OCI-LY7 (cell line): ENCODE data around the gene MSANTD2. TPM values are rescaled to one million over a fixed set of nuclear protein-coding genes. Genes with fewer than 3 reads are reported as not detected.

ENCODE experiments used
- BruUV-seq: library from RNA; stranded (reverse); fragments of 400-500 nt; replicated peaks from 2 replicates; lab custom pipeline; 2021; lab: Mats Ljungman, UMichigan
- CTCF ChIA-PET: fragments of 300-600 bp; sonication (Branson Sonifier 250); formaldehyde crosslinking; loops from one replicate; lab custom pipeline; 2022; ENCODE audit warnings: antibody characterized with exemption; ENCODE audit not compliant: unreplicated experiment; lab: Charles Lee
- POLR2A ChIA-PET: fragments of 300-600 bp; sonication (Branson Sonifier 250); formaldehyde crosslinking; loops from one replicate; lab custom pipeline; 2022; ENCODE audit warnings: antibody characterized with exemption; lab: Charles Lee
- DNase-seq: peaks from one replicate; pipeline ENCODE4 v3.0.0-alpha.2; 2015; ENCODE audit warnings: low spot score
- H2AFZ ChIP-seq: fragments of 200-600 bp; sonication (generic), shearing (Covaris generic); 2 replicates; pipeline ENCODE4 v1.6.1; 2014; ENCODE audit warnings: mild to moderate bottlenecking, antibody characterized with exemption, low read length, moderate library complexity
- H3K27ac ChIP-seq: fragments of 200-600 bp; sonication (generic); 2 replicates; pipeline ENCODE4 v1.5.1; 2014; ENCODE audit warnings: mixed run types, low read depth, mild to moderate bottlenecking, moderate library complexity, low read length, inconsistent platforms; ENCODE audit not compliant: poor library complexity, severe bottlenecking
- H3K36me3 ChIP-seq: fragments of 200-600 bp; sonication (generic); 2 replicates; pipeline ENCODE4 v1.6.1; 2014; ENCODE audit warnings: mild to moderate bottlenecking, antibody characterized with exemption, low read length, moderate library complexity, mixed read lengths; ENCODE audit not compliant: insufficient read depth
- H3K4me1 ChIP-seq: fragments of 200-600 bp; sonication (generic); 2 replicates; pipeline ENCODE4 v1.5.1; 2014; ENCODE audit warnings: mild to moderate bottlenecking, low read length; ENCODE audit not compliant: insufficient read depth, poor library complexity, severe bottlenecking
- H3K4me2 ChIP-seq: fragments of 200-600 bp; sonication (generic); 2 replicates; pipeline ENCODE4 v1.6.1; 2014; ENCODE audit warnings: mild to moderate bottlenecking, low read length
- H3K4me3 ChIP-seq: fragments of 200-600 bp; sonication (generic); 2 replicates; pipeline ENCODE4 v1.5.1; 2014; ENCODE audit warnings: mild to moderate bottlenecking, low read depth, low read length; ENCODE audit not compliant: poor library complexity, severe bottlenecking
- H3K79me2 ChIP-seq: fragments of 200-600 bp; sonication (generic); 2 replicates; pipeline ENCODE4 v1.6.1; 2016; ENCODE audit warnings: low read depth, mild to moderate bottlenecking, low read length, moderate library complexity, mixed read lengths; ENCODE audit not compliant: insufficient read depth
- H3K9me2 ChIP-seq: fragments of 200-600 bp; sonication (generic); 2 replicates; pipeline ENCODE4 v1.6.1; 2016; ENCODE audit warnings: mild to moderate bottlenecking, low read length, mixed read lengths; ENCODE audit not compliant: insufficient read depth
- H3K9me3 ChIP-seq: fragments of 200-600 bp; sonication (generic); 2 replicates; pipeline ENCODE4 v1.6.1; 2014; ENCODE audit warnings: mild to moderate bottlenecking, mixed run types, low read length, mixed read lengths
- H4K20me1 ChIP-seq: fragments of 200-600 bp; sonication (generic); 2 replicates; pipeline ENCODE4 v1.6.1; 2014; ENCODE audit warnings: mild to moderate bottlenecking, antibody characterized with exemption, low read length, moderate library complexity, mixed read lengths; ENCODE audit not compliant: insufficient read depth
- EZH2phosphoT487 ChIP-seq: fragments of 200-600 bp; sonication (generic); IDR thresholded peaks from 2 replicates; pipeline ENCODE4 v1.6.1; 2018; ENCODE audit warnings: low read depth, borderline replicate concordance, mild to moderate bottlenecking, mixed run types, antibody characterized with exemption, low read length, moderate library complexity, mixed read lengths
- intact Hi-C: fragments of 100-400 bp; cut with micrococcal nuclease; formaldehyde crosslinking; loops from one replicate; pipeline ENCODE4 v1.10.0; 2022; ENCODE audit not compliant: unreplicated experiment
- total RNA-seq, 2 experiments: library from RNA; depleted of rRNA in 1 of 2; stranded (reverse); fragments of >200 nt in 1 of 2; shearing (Covaris generic) in 1 of 2; gene quantifications; 2 replicates each; pipeline ENCODE4 v1.2.3, GENCODE V29; 2014 to 2022
- TF ChIP-seq, protein P1 (sequence below): fragments of 200-600 bp; sonication (generic); conservative IDR thresholded peaks from 2 replicates; pipeline ENCODE4 v1.5.1; 2014; ENCODE audit warnings: mild to moderate bottlenecking, antibody characterized with exemption, low read length, moderate library complexity, mixed read lengths

The MSANTD2 gene
- total RNA-seq, 2 experiments from 2014 or later = 22.1 to 23.4 TPM

DNA sequence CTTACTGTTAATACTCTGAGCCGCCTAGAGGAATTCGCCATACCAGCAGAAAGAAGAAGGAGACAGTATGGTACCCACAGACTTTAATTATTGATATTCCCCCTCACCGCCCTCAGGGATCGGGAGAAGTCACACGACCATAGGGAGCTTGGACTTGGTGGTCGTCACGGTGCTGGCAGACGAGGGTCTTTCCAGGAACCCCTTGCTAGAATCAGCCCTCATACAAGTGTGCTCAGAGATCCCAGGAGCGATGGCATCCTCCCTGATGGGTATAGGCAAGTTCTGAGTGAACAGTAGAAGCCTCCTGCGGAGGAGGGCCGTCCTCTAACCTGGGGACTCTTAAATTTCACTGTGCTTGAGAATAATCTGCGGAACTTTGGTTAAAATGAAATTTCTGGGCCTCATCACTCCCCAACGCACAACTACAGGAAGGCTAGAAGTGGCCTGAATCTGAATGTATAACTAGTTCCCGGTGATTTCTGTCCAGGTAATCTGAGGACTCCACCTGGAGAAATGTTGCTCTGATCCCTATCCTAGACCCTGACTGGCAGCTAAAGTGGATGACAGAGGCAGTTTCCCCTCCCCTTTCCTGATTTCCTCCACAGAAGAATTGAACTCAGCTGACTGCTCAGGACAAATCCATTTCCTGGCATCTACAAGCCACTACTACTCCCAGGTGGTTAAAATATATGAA lies 52.7 kb downstream of the MSANTD2 start:
- intact Hi-C loops = loop anchor here (2.0 to 5.0 kb wide), 2 partner anchors 51 to 90 kb away; no protein-coding TSS in a partner anchor
- Histone ChIP-seq H3K4me2 (peak overlapping the region; percentile 74), H3K9me2 (no peaks in the 10 kb centered on the region), H2AFZ (peak overlapping the region; percentile 28; the same call in 1 of the 2 replicates), H4K20me1 (no peaks in the 10 kb centered on the region; the same call in 1 of the 2 replicates), H3K79me2 (no peaks in the 10 kb centered on the region), H3K36me3 (no peaks in the 10 kb centered on the region), H3K4me3 (peak overlapping the region; percentile 70), H3K27ac (no peak overlapping the region), H3K4me1 (peaks cover 19% of the 10 kb centered on the region), H3K9me3 (no peaks in the 10 kb centered on the region)
- DNase-seq = no peak
- no peak for TF ChIP-seq EZH2phosphoT487
- TF ChIP-seq, protein P1, sequence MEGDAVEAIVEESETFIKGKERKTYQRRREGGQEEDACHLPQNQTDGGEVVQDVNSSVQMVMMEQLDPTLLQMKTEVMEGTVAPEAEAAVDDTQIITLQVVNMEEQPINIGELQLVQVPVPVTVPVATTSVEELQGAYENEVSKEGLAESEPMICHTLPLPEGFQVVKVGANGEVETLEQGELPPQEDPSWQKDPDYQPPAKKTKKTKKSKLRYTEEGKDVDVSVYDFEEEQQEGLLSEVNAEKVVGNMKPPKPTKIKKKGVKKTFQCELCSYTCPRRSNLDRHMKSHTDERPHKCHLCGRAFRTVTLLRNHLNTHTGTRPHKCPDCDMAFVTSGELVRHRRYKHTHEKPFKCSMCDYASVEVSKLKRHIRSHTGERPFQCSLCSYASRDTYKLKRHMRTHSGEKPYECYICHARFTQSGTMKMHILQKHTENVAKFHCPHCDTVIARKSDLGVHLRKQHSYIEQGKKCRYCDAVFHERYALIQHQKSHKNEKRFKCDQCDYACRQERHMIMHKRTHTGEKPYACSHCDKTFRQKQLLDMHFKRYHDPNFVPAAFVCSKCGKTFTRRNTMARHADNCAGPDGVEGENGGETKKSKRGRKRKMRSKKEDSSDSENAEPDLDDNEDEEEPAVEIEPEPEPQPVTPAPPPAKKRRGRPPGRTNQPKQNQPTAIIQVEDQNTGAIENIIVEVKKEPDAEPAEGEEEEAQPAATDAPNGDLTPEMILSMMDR = no peak
- ChIA-PET CTCF (interaction anchor here (1.1 to 1.3 kb wide), 3 partner anchors 59 to 208 kb away, joined by 3 to 5 read pairs (median 4); no protein-coding TSS in a partner anchor), POLR2A (interaction anchor here (1.0 to 1.2 kb wide), 2 partner anchors 52 to 89 kb away, joined by 3 to 4 read pairs; no protein-coding TSS in a partner anchor)
- no TSS peak for BruUV-seq

DNA sequence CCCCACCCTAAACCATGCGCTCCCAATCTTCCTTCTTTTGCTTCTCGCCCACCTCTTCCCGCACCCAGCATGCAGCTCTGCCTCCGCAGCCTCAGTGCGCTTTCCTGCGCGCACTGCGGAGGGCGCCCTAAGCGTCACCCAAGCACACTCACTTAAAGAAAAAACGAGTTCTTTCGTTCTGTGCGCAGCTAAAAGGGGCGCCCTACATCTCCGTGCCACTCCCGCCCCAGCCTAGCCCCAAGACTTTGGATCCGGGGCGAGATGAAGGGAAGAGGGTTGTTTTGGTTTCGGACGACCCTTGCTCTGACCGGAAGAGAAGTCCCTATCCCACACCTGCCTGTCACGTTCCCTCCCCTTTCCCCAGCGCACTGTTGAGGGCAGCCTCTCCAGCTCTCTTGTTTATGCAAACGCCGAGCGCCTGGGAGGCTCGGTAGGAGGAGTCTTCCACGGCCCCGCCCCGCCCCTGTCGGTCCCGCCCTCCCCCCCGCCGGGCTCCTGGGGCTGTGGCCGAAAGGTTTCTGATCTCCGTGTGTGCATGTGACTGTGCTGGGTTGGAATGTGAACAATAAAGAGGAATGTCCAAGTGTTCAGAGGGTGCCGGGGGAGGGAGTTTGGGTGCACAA lies 53.5 kb downstream of the MSANTD2 start:
- ChIA-PET CTCF (interaction anchor here (0.6 to 1.3 kb wide), 6 partner anchors 16 to 209 kb away, joined by 3 to 5 read pairs (median 4); no protein-coding TSS in a partner anchor), POLR2A (interaction anchor here (0.6 to 2.7 kb wide), 8 partner anchors 17 to 821 kb away, joined by 3 to 9 read pairs (median 4); partner anchors contain the start of genes SIAE and SPA17)
- intact Hi-C loops = loop anchor here (1.0 to 5.0 kb wide), 4 partner anchors 17 to 91 kb away; no protein-coding TSS in a partner anchor
- peak overlapping the region; percentile 70 for H3K4me3 ChIP-seq
- H3K4me2 ChIP-seq = peak overlapping the region; percentile 74
- H3K4me1 ChIP-seq = peaks cover 23% of the 10 kb centered on the region
- H2AFZ ChIP-seq = peak overlapping the region; percentile 75
- no peak for TF ChIP-seq EZH2phosphoT487
- TF ChIP-seq, protein P1 = peak; percentile 84
- H3K9me2 ChIP-seq = no peaks in the 10 kb centered on the region
- no peaks in the 10 kb centered on the region for H3K36me3 ChIP-seq
- no peaks in the 10 kb centered on the region for H3K79me2 ChIP-seq
- TSS peak; percentile 41 for BruUV-seq
- DNase-seq = peak; percentile 90
- peak overlapping the region; percentile 61 for H3K27ac ChIP-seq
- H4K20me1 ChIP-seq = no peaks in the 10 kb centered on the region; the same call in 1 of the 2 replicates
- H3K9me3 ChIP-seq = no peaks in the 10 kb centered on the region
